Left ventricle myocardium inferior (tissue), 1 donor: ENCODE measurements around the gene PIAS4. TPM values are rescaled to one million over a fixed set of nuclear protein-coding genes. Genes with fewer than 3 reads are reported as not detected.
A peak's percentile ranks its signal among the peaks of the same experiment; 100 is the strongest.

Experiments
- DNase-seq: peaks from one replicate; pipeline ENCODE4 v3.0.0-alpha.2; 2020
- H3K27ac ChIP-seq: fragments of 200-600 bp; replicated peaks from 2 replicates; pipeline ENCODE4 v1.8.0; 2021
- H3K27me3 ChIP-seq: fragments of 200-600 bp; 2 replicates; pipeline ENCODE4 v1.8.0; 2021; ENCODE audit warnings: low read depth
- H3K36me3 ChIP-seq: fragments of 200-600 bp; 2 replicates; pipeline ENCODE4 v1.8.0; 2021
- H3K4me1 ChIP-seq: fragments of 200-600 bp; 2 replicates; pipeline ENCODE4 v1.8.0; 2021
- H3K4me3 ChIP-seq: fragments of 200-600 bp; 2 replicates; pipeline ENCODE4 v1.8.0; 2021; ENCODE audit warnings: mild to moderate bottlenecking, moderate library complexity
- H3K9me3 ChIP-seq: fragments of 200-600 bp; replicated peaks from 2 replicates; pipeline ENCODE4 v1.8.0; 2021
- CTCF ChIP-seq: fragments of 200-600 bp; IDR thresholded peaks from 2 replicates; pipeline ENCODE4 v1.8.0; 2021; ENCODE audit warnings: antibody characterized with exemption, mild to moderate bottlenecking, borderline replicate concordance
- intact Hi-C: fragments of 100-400 bp; cut with micrococcal nuclease; formaldehyde crosslinking; loops from one replicate; pipeline ENCODE4 v1.11.0; 2022
- microRNA-seq: library from miRNA; unstranded; fragments of <30 nt; microRNA quantifications from one replicate; pipeline ENCODE4 v1.2.0, GENCODE V29; 2020
- total RNA-seq: library from RNA; stranded (reverse); fragmentation: NEBNext Ultra II Directional; extraction: Animal tissue kit (Norgen Biotek cat#: 25700); gene quantifications from one replicate; pipeline ENCODE4 v1.2.1, GENCODE V29; 2021
- donor health status: DM: no; HTN: yes; CAD: no; lungs with severe emphysema.

The PIAS4 gene
- total RNA-seq, 1 donor from 2014 or later: 15.4 TPM

DNA sequence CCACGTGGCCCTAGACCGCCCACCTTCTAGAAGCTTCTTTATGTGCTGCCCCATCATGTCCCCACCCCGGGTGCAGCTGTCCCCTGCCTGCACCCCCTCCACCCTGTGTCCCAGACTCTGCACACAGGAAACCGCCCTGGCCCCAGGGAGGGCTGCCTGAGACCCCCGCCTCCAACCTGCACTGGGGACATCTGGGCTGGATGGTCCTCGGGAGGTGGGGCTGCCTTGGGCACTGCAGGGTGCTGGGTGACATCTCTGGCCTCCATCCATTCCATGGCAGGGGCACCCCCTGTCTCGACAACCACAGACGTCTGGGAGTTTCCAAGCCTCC lies 77.0 kb downstream of the PIAS4 start:
- Histone ChIP-seq H3K9me3 (no peaks in the 10 kb centered on the region), H3K4me3 (peak overlapping the region; percentile 49), H3K27me3 (no peaks in the 10 kb centered on the region), H3K4me1 (peaks cover 12% of the 10 kb centered on the region), H3K27ac (peak overlapping the region; percentile 46), H3K36me3 (peaks cover 6% of the 10 kb centered on the region)
- no peak for DNase-seq
- TF ChIP-seq CTCF: no peak
- intact Hi-C loops: no loop called here

- peaks cover 23% of the 10 kb centered on the region for H3K36me3 ChIP-seq
- peaks cover 12% of the 10 kb centered on the region for H3K4me1 ChIP-seq
- intact Hi-C loops: no loop called here
- no peaks in the 10 kb centered on the region for H3K27me3 ChIP-seq
- H3K4me3 ChIP-seq: no peak overlapping the region
- no peak for TF ChIP-seq CTCF
- H3K27ac ChIP-seq: no peak overlapping the region
- no peaks in the 10 kb centered on the region for H3K9me3 ChIP-seq
- no peak for DNase-seq
Measured at GRCh38 chr19:4086411-4086867, 78.9 kb downstream of the PIAS4 start.

DNA sequence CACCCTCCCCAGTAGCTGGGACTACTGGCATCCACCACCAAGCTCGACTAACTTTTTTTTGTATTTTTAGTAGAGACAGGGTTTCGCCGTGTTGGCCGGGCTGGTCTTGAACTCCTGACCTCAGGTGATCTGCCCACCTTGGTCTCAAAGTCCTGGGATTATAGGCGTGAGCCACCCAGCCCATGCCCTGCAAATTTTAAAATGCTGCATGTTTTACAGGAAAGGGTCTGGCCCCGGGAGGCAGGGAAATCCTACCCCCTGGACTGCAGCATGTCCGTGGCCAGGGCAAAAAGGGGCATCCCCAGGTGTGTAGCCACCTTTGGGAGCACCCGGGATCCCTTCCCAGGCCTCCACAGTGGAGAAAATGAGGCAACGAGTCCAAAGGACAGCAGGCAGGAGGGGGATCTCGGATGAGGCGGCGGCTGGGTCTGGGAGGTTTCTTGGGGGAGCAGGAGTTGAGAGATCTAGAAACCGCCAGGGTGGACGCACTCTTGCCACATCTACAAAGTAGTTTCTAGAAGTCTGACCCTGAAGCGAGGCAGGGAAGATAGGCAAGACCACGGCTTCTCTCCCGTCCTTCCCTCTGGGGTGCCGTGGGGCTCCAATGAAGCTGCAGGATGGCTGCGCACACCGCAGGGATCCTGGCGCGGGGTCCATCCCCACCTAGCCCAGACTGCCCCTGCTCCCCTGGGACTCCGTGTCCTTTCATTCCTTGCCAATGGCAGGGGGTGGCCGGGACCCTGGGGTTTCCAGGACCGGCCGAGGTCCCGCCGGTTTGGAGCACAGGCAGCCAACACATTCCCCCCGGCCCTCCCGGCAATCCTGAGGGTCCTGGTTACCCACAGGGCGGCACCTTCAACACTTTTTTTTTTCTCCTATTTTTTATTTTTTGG lies 80.5 kb downstream of the PIAS4 start:
- intact Hi-C loops: no loop called here
- DNase-seq: no peak
- no peak overlapping the region for H3K27ac ChIP-seq

DNA sequence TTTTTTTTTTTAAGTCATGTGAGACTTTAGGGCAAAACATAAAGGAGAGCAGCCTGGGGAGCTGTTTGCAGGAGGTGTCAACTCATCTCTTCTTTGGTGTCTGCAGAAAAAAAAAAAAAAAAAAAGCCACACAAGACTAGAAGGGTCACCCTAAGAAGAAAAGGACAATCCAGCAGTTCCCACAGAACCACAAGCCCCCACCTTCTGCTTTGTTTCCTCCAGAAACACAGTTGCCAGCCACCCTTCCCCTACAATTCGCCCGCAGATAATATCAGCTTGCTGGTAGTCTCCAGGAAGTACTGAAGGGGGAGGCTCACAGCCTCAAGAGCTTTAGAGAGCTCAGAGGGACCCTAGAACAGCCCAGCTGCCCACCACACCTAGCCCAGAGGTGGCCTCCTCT lies 81.4 kb downstream of the PIAS4 start:
- peak overlapping the region; percentile 39 for H3K27ac ChIP-seq
- intact Hi-C loops: no loop called here

More for the DNA sequence above, 80.5 kb downstream of the PIAS4 start:
- Histone ChIP-seq H3K27me3 (no peaks in the 10 kb centered on the region), H3K4me1 (peaks cover 12% of the 10 kb centered on the region), H3K9me3 (no peaks in the 10 kb centered on the region), H3K4me3 (no peak overlapping the region), H3K36me3 (peaks cover 38% of the 10 kb centered on the region)
- no peak for TF ChIP-seq CTCF

More for the DNA sequence above, 81.4 kb downstream of the PIAS4 start:
- Histone ChIP-seq H3K4me3 (peak overlapping the region; percentile 26), H3K4me1 (peaks cover 6% of the 10 kb centered on the region), H3K36me3 (peaks cover 47% of the 10 kb centered on the region), H3K27me3 (no peaks in the 10 kb centered on the region), H3K9me3 (no peaks in the 10 kb centered on the region)
- no peak for TF ChIP-seq CTCF
- DNase-seq: no peak

Small RNAs within 50 kb of the gene (microRNA-seq; reads per million reads assigned to microRNA genes)
- gene MIR637: not detected

Other genes starting within 250 kb of the PIAS4 start
- 14.2 TPM for gene APBA3, start 246.0 kb upstream of the PIAS4 start, total RNA-seq
- 64.1 TPM for gene MRPL54, start 245.1 kb upstream of the PIAS4 start, total RNA-seq
- not detected for gene RAX2, start 235.5 kb upstream of the PIAS4 start, total RNA-seq
- gene MATK, start 221.4 kb upstream of the PIAS4 start, total RNA-seq: 0.14 TPM
- gene ZFR2, start 138.7 kb upstream of the PIAS4 start, total RNA-seq: not detected
- gene ATCAY, start 127.1 kb upstream of the PIAS4 start, total RNA-seq: not detected
- 458 TPM for gene NMRK2, start 74.7 kb upstream of the PIAS4 start, total RNA-seq
- 74.6 TPM for gene DAPK3, start 36.6 kb upstream of the PIAS4 start, total RNA-seq
- gene EEF2, start 22.3 kb upstream of the PIAS4 start, total RNA-seq: 2,303 TPM
- gene ZBTB7A, start 59.2 kb downstream of the PIAS4 start, total RNA-seq: 30.6 TPM
- gene MAP2K2, start 116.4 kb downstream of the PIAS4 start, total RNA-seq: 129 TPM
- gene CREB3L3, start 145.9 kb downstream of the PIAS4 start, total RNA-seq: not detected
- 12.9 TPM for gene SIRT6, start 174.8 kb downstream of the PIAS4 start, total RNA-seq
- gene ANKRD24, start 175.0 kb downstream of the PIAS4 start, total RNA-seq: 0.22 TPM
- 0.49 TPM for gene EBI3, start 221.8 kb downstream of the PIAS4 start, total RNA-seq
- 10.2 TPM for gene YJU2, start 239.3 kb downstream of the PIAS4 start, total RNA-seq